Measurements from ENCODE around the gene MGRN1.

DNA sequence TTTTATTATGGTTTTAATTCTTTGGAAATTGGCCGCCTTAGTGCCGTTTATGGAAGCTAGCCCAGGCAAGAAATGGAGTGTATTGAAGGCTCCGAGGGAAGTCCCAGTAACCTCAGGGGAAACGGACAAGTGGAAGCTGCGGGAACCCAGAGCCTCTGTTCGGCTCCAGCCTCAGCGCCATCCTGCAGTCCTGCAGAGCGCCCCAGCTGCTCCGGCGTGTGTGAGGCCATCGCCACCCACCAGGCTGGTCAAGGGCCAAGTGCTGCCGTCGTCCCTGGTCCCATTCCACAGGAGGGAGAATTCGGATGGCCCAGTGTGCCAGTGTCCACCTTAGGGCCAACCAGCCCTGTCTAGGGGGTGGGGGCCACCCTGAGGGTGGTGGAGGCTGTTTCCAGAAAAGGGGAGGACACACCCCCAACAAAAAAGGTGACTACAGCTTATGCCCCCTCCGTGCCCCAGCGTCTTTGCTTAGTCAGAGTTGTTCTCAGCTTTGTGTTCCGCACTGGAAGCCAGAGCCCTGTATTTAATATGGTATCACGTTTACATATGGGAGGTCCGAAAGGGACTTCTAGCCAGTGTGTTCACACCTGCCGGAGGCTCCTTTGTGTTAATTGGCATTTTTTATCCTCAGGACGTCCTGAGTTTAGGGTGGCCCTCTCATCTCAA lies 13.0 kb downstream of the MGRN1 start:
- TF ChIP-seq, protein P1, sequence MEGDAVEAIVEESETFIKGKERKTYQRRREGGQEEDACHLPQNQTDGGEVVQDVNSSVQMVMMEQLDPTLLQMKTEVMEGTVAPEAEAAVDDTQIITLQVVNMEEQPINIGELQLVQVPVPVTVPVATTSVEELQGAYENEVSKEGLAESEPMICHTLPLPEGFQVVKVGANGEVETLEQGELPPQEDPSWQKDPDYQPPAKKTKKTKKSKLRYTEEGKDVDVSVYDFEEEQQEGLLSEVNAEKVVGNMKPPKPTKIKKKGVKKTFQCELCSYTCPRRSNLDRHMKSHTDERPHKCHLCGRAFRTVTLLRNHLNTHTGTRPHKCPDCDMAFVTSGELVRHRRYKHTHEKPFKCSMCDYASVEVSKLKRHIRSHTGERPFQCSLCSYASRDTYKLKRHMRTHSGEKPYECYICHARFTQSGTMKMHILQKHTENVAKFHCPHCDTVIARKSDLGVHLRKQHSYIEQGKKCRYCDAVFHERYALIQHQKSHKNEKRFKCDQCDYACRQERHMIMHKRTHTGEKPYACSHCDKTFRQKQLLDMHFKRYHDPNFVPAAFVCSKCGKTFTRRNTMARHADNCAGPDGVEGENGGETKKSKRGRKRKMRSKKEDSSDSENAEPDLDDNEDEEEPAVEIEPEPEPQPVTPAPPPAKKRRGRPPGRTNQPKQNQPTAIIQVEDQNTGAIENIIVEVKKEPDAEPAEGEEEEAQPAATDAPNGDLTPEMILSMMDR (IDR thresholded peaks at IDR 0.05) = no peak
- TF ChIP-seq POLR2A (IDR thresholded peaks at IDR 0.05) = no peak
